ENCODE measurements around the gene PRR12. TPM values are rescaled to one million over a fixed set of nuclear protein-coding genes. Genes with fewer than 3 reads are reported as not detected.

Gene PRR12
- total and polyA plus RNA-seq, 2 donors (not counting 1 experiment from before 2014, with no cell fraction given): 0.40 to 2.1 TPM

DNA sequence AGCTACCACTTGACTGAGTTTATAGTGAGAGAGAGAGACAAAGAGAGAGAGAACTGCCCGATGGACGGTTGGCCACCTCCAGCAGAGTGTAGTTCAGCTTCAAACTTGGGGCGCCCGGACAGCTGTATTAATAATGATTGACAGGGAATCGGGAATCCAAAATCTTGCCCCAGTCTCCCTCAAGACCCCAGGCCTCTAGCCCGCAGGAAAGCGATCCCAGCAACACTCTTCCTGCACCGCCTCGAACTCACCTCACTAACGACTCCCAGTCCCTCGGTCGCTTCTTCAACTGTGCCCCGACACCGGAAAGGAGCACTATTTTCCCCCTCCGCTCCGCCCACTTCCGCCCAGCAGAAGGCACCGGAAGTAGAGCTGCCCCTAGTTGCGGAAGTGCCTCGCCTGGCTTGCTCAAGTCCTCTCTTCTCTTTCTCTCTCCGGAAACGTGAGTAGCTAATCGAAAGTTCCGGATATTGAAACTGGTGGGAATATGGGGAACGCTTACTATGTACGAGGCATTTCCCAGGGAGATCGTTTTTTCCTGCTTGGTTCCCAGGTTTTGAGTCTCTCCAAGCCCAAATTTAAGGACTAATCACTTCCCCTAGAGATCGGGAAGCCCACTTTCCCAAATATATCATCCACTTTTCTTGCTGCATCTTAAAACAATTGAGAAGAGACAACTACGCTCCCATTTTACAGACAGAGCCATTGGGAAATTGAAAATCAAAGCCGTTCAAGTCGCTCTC is 10.5 kb upstream of the PRR12 start, which contains the start of gene NOSIP:
Gene NOSIP, minus strand, starts transcription at position 293 of the 743 bp plus-strand sequence. CDS start 19,865 bp downstream, outside the sequence.
- Histone ChIP-seq H2AFZ (ENCODE audit: low read length) (peak within 1 kb of the TSS; percentile 81), H3K4me2 (ENCODE audit: extremely low read depth, insufficient read depth, low read length) (peak within 1 kb of the TSS; percentile 81), H3K36me3 (ENCODE audit: control insufficient read depth, insufficient read depth, low read length) (no peaks in the 10 kb centered on the region), H3K9ac (ENCODE audit: insufficient read depth, low read length) (peak within 1 kb of the TSS; percentile 58), H3K4me3 (replicated peaks in 1 of 4; ENCODE audit: control extremely low read depth in 1 of 4, insufficient read depth in 1 of 4, low read depth in 3 of 4, low read length in 4 of 4) (peak within 1 kb of the TSS; percentile 68 to 98 (median 88)), H3K79me2 (ENCODE audit: control insufficient read depth, insufficient read depth, low read length) (peaks cover 28% of the 10 kb centered on the region), H3K9me3 (ENCODE audit: control insufficient read depth, insufficient read depth, low read depth, low read length) (no peaks in the 10 kb centered on the region), H3K27ac (ENCODE audit: insufficient read depth, low read length) (peak within 1 kb of the TSS; percentile 55), H3K4me1 (ENCODE audit: control insufficient read depth, extremely low read depth, insufficient read depth, low read length) (peaks cover 5% of the 10 kb centered on the region), H3K27me3 (ENCODE audit: control insufficient read depth, insufficient read depth, low read length) (no peaks in the 10 kb centered on the region), H4K20me1 (ENCODE audit: control insufficient read depth, extremely low read depth, insufficient read depth, low read length) (no peaks in the 10 kb centered on the region)
- TF ChIP-seq EZH2 (IDR thresholded peaks at IDR 0.05; ENCODE audit: low read length, missing control alignments): no peak
- TF ChIP-seq, protein P1, sequence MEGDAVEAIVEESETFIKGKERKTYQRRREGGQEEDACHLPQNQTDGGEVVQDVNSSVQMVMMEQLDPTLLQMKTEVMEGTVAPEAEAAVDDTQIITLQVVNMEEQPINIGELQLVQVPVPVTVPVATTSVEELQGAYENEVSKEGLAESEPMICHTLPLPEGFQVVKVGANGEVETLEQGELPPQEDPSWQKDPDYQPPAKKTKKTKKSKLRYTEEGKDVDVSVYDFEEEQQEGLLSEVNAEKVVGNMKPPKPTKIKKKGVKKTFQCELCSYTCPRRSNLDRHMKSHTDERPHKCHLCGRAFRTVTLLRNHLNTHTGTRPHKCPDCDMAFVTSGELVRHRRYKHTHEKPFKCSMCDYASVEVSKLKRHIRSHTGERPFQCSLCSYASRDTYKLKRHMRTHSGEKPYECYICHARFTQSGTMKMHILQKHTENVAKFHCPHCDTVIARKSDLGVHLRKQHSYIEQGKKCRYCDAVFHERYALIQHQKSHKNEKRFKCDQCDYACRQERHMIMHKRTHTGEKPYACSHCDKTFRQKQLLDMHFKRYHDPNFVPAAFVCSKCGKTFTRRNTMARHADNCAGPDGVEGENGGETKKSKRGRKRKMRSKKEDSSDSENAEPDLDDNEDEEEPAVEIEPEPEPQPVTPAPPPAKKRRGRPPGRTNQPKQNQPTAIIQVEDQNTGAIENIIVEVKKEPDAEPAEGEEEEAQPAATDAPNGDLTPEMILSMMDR (conservative IDR thresholded peaks at IDR 0.05 in 1 of 2, IDR thresholded peaks at IDR 0.05 in 1 of 2; ENCODE audit: low read depth in 1 of 2, low read length in 2 of 2): no peak
- peak; percentile 96 to 98 for DNase-seq (ENCODE audit: low read depth in 2 of 2)

DNA sequence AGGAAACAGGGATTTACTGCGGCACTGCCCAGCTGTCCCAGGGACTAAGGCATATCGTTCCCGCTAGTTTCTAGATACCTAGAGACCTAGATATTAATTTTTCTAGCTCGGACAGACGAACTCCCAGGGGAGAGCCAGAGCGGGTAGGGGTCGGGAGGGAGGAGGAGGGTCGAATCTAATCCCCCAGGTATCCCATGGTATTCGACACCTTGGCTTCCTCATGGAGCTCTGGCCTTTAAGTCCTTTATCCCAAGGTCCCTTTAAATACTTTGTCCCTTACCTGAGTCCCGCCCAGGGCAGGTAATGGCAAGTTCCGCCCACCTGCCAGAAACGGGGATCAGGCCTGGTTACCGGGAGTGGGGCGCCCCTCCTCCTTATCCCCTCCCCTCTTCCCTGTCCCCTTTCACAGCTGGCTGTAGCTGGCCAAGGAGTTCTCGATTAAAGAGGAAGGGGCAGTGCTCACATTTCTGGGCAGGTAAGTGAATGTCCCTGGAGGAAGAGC is 9.9 kb upstream of the PRR12 start, which contains the start of gene PRRG2:
Gene PRRG2, plus strand, starts transcription at position 310 of the 502 bp plus-strand sequence. CDS start 1,904 bp downstream, outside the sequence.
- no peak for DNase-seq (ENCODE audit: low read depth in 2 of 2)
- Histone ChIP-seq H3K9ac (ENCODE audit: insufficient read depth, low read length) (peak within 1 kb of the TSS; percentile 58), H3K4me3 (replicated peaks in 1 of 4; ENCODE audit: control extremely low read depth in 1 of 4, insufficient read depth in 1 of 4, low read depth in 3 of 4, low read length in 4 of 4) (peak within 1 kb of the TSS; percentile 68 to 98 (median 88)), H2AFZ (ENCODE audit: low read length) (peak within 1 kb of the TSS; percentile 81), H3K79me2 (ENCODE audit: control insufficient read depth, insufficient read depth, low read length) (peaks cover 28% of the 10 kb centered on the region), H3K36me3 (ENCODE audit: control insufficient read depth, insufficient read depth, low read length) (no peaks in the 10 kb centered on the region), H3K4me1 (ENCODE audit: control insufficient read depth, extremely low read depth, insufficient read depth, low read length) (peaks cover 5% of the 10 kb centered on the region), H3K27ac (ENCODE audit: insufficient read depth, low read length) (peak within 1 kb of the TSS; percentile 55), H3K4me2 (ENCODE audit: extremely low read depth, insufficient read depth, low read length) (peak within 1 kb of the TSS; percentile 81), H4K20me1 (ENCODE audit: control insufficient read depth, extremely low read depth, insufficient read depth, low read length) (no peaks in the 10 kb centered on the region), H3K27me3 (ENCODE audit: control insufficient read depth, insufficient read depth, low read length) (no peaks in the 10 kb centered on the region), H3K9me3 (ENCODE audit: control insufficient read depth, insufficient read depth, low read depth, low read length) (no peaks in the 10 kb centered on the region)
- TF ChIP-seq, protein P1 (conservative IDR thresholded peaks at IDR 0.05 in 1 of 2, IDR thresholded peaks at IDR 0.05 in 1 of 2; ENCODE audit: low read depth in 1 of 2, low read length in 2 of 2): no peak
- TF ChIP-seq EZH2 (IDR thresholded peaks at IDR 0.05; ENCODE audit: low read length, missing control alignments): no peak

DNA sequence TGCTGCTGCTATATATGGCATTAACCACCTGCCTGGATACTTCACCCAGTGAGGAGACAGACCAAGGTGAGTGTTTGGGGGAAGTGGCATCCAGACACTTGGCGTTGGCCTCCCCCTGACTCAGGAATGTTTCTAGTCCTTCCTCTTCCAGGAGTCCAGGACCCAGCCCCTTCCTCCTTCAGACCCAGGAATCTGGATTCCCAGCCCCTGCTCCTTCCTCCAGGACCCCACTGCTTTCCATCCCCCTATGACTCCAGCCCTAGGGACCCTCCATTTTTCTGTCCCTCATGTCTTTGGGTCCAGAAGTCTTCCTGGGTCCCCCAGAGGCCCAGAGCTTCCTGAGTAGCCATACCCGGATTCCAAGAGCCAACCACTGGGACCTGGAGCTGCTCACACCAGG is 7.7 kb upstream of the PRR12 start:
- Histone ChIP-seq H2AFZ (ENCODE audit: low read length) (no peak overlapping the region), H3K9ac (ENCODE audit: insufficient read depth, low read length) (no peak overlapping the region)
- TF ChIP-seq, protein P1 (conservative IDR thresholded peaks at IDR 0.05 in 1 of 2, IDR thresholded peaks at IDR 0.05 in 1 of 2; ENCODE audit: low read depth in 1 of 2, low read length in 2 of 2): no peak
- no peak for TF ChIP-seq EZH2 (IDR thresholded peaks at IDR 0.05; ENCODE audit: low read length, missing control alignments)

More for the DNA sequence above, 7.7 kb upstream of the PRR12 start:
- DNase-seq (ENCODE audit: low read depth in 2 of 2): no peak
- H3K4me3 ChIP-seq (replicated peaks in 1 of 4; ENCODE audit: control extremely low read depth in 1 of 4, insufficient read depth in 1 of 4, low read depth in 3 of 4, low read length in 4 of 4): no peak overlapping the region
- H4K20me1 ChIP-seq (ENCODE audit: control insufficient read depth, extremely low read depth, insufficient read depth, low read length): no peaks in the 10 kb centered on the region
- H3K9me3 ChIP-seq (ENCODE audit: control insufficient read depth, insufficient read depth, low read depth, low read length): no peaks in the 10 kb centered on the region
- no peaks in the 10 kb centered on the region for H3K27me3 ChIP-seq (ENCODE audit: control insufficient read depth, insufficient read depth, low read length)
- H3K4me2 ChIP-seq (ENCODE audit: extremely low read depth, insufficient read depth, low read length): no peak overlapping the region
- peaks cover 16% of the 10 kb centered on the region for H3K79me2 ChIP-seq (ENCODE audit: control insufficient read depth, insufficient read depth, low read length)
- no peaks in the 10 kb centered on the region for H3K36me3 ChIP-seq (ENCODE audit: control insufficient read depth, insufficient read depth, low read length)
- no peak overlapping the region for H3K27ac ChIP-seq (ENCODE audit: insufficient read depth, low read length)
- peaks cover 5% of the 10 kb centered on the region for H3K4me1 ChIP-seq (ENCODE audit: control insufficient read depth, extremely low read depth, insufficient read depth, low read length)
